IMR-90 (cell line): ENCODE results near the gene TCF4.

ENCODE experiments used
- FOS ChIP-seq: fragments of 150-350 bp; IDR thresholded peaks from 2 replicates; pipeline ENCODE4 v1.6.1; 2016; ENCODE audit warnings: low read depth, low read length
- NFE2L2 ChIP-seq: fragments of 150-350 bp; IDR thresholded peaks from 2 replicates; pipeline ENCODE4 v1.6.1; 2016; ENCODE audit warnings: low read depth, mild to moderate bottlenecking, low read length
- TF ChIP-seq, protein P1 (sequence below): conservative IDR thresholded peaks from 2 replicates; pipeline ENCODE4 v1.5.1; 2012; ENCODE audit warnings: mild to moderate bottlenecking, low read depth, low read length, improper control_type of control experiment

GRCh38 chr18:55302167-55302833, 285.7 kb downstream of the TCF4 start:
- TF ChIP-seq NFE2L2 (no peak), FOS (no peak)
- TF ChIP-seq, protein P1, sequence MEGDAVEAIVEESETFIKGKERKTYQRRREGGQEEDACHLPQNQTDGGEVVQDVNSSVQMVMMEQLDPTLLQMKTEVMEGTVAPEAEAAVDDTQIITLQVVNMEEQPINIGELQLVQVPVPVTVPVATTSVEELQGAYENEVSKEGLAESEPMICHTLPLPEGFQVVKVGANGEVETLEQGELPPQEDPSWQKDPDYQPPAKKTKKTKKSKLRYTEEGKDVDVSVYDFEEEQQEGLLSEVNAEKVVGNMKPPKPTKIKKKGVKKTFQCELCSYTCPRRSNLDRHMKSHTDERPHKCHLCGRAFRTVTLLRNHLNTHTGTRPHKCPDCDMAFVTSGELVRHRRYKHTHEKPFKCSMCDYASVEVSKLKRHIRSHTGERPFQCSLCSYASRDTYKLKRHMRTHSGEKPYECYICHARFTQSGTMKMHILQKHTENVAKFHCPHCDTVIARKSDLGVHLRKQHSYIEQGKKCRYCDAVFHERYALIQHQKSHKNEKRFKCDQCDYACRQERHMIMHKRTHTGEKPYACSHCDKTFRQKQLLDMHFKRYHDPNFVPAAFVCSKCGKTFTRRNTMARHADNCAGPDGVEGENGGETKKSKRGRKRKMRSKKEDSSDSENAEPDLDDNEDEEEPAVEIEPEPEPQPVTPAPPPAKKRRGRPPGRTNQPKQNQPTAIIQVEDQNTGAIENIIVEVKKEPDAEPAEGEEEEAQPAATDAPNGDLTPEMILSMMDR = no peak
